Heart right ventricle (tissue), 16 donors: ENCODE measurements around the gene EPHA8. TPM values are rescaled to one million over a fixed set of nuclear protein-coding genes. Genes with fewer than 3 reads are reported as not detected.

Experiments
- ATAC-seq, 8 donors: fragments of 200-7000 bp; cut with Tn5 transposase; one replicate each; pipeline ENCODE4 v1.9.1; 2020; ENCODE audit warnings: mild to moderate bottlenecking in 8 of 8, moderate library complexity in 8 of 8, moderate number of reproducible peaks in 1 of 8
- DNase-seq, 2 donors: peaks; one replicate each; pipeline ENCODE4 v3.0.0-alpha.2; 2020
- H3K27ac ChIP-seq, 10 donors: fragments of 200-600 bp; sonication (generic) in 2 of 10; one replicate each; pipeline versions ENCODE4 v1.5.0 to v1.8.0; 2020 to 2022; ENCODE audit warnings: mild to moderate bottlenecking in 3 of 10
- H3K27me3 ChIP-seq, 7 donors: fragments of 200-600 bp; one replicate each; pipeline ENCODE4 v1.8.0; 2021 to 2022; ENCODE audit warnings: mild to moderate bottlenecking in 2 of 7
- H3K36me3 ChIP-seq, 9 donors: fragments of 200-600 bp; sonication (generic) in 1 of 9; one replicate each; pipeline versions ENCODE4 v1.5.0 to v1.8.0; 2020 to 2022; ENCODE audit warnings: mild to moderate bottlenecking in 2 of 9
- H3K4me1 ChIP-seq, 9 donors: fragments of 200-600 bp; sonication (generic) in 1 of 9; one replicate each; pipeline versions ENCODE4 v1.5.0 to v1.8.0; 2020 to 2022; ENCODE audit warnings: mild to moderate bottlenecking in 4 of 9
- H3K4me3 ChIP-seq, 10 donors: fragments of 200-600 bp; sonication (generic) in 2 of 10; one replicate each; pipeline versions ENCODE4 v1.5.0 to v1.8.0; 2020 to 2022; ENCODE audit warnings: mild to moderate bottlenecking in 7 of 10, moderate library complexity in 2 of 10
- H3K9me3 ChIP-seq, 11 donors: fragments of 200-600 bp in 10 of 11; sonication (generic) in 2 of 11; one replicate each; pipeline versions ENCODE4 v1.5.0 to v1.8.0; 2013 to 2022; ENCODE audit warnings: mild to moderate bottlenecking in 2 of 11, control low read depth in 1 of 11, moderate library complexity in 1 of 11
- CTCF ChIP-seq, 9 donors: fragments of 200-600 bp; sonication (generic) in 2 of 9; IDR thresholded peaks; one replicate each; pipeline versions ENCODE4 v1.5.0 to v1.8.0; 2021 to 2022; ENCODE audit warnings: antibody characterized with exemption in 9 of 9, mild to moderate bottlenecking in 5 of 9, moderate library complexity in 1 of 9
- WGBS, 2 donors: extraction: QIAGEN DNeasy Blood & Tissue Kit; methylation state at CpG; one replicate each; pipeline ENCODE4 v1.1.7; 2013; ENCODE audit warnings: inconsistent platforms in 1 of 2; 5-methylcytosine and 5-hydroxymethylcytosine counted together
- intact Hi-C, 10 donors: fragments of 100-400 bp; cut with DNase I; formaldehyde crosslinking; loops; one replicate each; pipeline versions ENCODE4 v1.11.1 to v1.14.2; 2022
- polyA plus RNA-seq, 2 donors: library from polyadenylated mRNA; stranded (reverse); fragments of 200-250 nt; gene quantifications; one replicate each; pipeline ENCODE4 v1.2.3, GENCODE V29; 2013
- total RNA-seq, 10 donors: library from RNA; stranded (reverse); fragmentation: NEBNext Ultra II Directional in 3 of 10; extraction: Animal tissue kit (Norgen Biotek cat#: 25700) in 3 of 10; gene quantifications; one replicate each; pipeline versions ENCODE4 v1.2.1 to v1.2.4, GENCODE V29; 2021 to 2023
- donor health status: Arrhythmogenic right ventricular cardiomyopathy.
- donor health status: ischemic (EF 13 %, LVEDD 7.1; RV severe dilation, severe dysfunction).
- donor health status: healthy with polysubstance abuse.
- donor health status: DM: no; HTN: yes; CAD: no.
- donor health status: DM: no; HTN: no; CAD: no.
- donor health status: ischemic (EF 25% LVEDD 6.9; RV normal size, moderate dysfunction).
- donor health status: ischemic (EF 25% LVEDD 5.7; RV mildly dilated, moderate dysfunction).
- donor health status: healthy.
- donor health status: DM: yes; HTN: yes; CAD: no.
- donor health status: Ischemic cardiomyopathy.
- donor health status: ischemic (EF 35%, LVEDD 5.7; RV mildly dilated, moderate dysfunction).
- donor health status: nonischemic (EF 11% LVEDD 7.7; RV severe dilation, severe dysfunction).
- donor health status: DM: yes; HTN: yes; CAD: no.
- donor health status: PGD.
- donor health status: ischemic (EF 29% LVEDD 5.4; RV normal size, mild dysfunction).
- donor health status: nonischemic (EF 23%, LVEDD 6.1; RV moderate dilation, normal function).

Gene EPHA8
- total and polyA plus RNA-seq, 12 donors: 0.12 to 0.30 TPM; not detected in 10

- Histone ChIP-seq H3K27me3 (peaks cover 0 to 88% (median 67%) of the 10 kb centered on the region in 7 donors), H3K4me1 (no peaks in the 10 kb centered on the region), H3K9me3 (no peaks in the 10 kb centered on the region), H3K4me3 (no peak overlapping the region), H3K27ac (no peak overlapping the region), H3K36me3 (no peaks in the 10 kb centered on the region)
- no peak for ATAC-seq
- DNase-seq: no peak
- TF ChIP-seq CTCF (IDR thresholded peaks at IDR 0.05): no peak
- 45 to 50% methylated on average over 12 of the region's 12 CpGs for WGBS, 2 donors
- intact Hi-C loops: no loop called here
Observed at GRCh38 chr1:22612671-22613571, 49.6 kb downstream of the EPHA8 start.

- no peak overlapping the region for H3K27ac ChIP-seq
- WGBS, 2 donors: 62 to 66% methylated on average over 5 of the region's 5 CpGs
- TF ChIP-seq CTCF (IDR thresholded peaks at IDR 0.05): no peak
- H3K27me3 ChIP-seq: peaks cover 0 to 89% (median 69%) of the 10 kb centered on the region in 7 donors
- ATAC-seq: no peak
- no peaks in the 10 kb centered on the region for H3K9me3 ChIP-seq
- H3K36me3 ChIP-seq: no peaks in the 10 kb centered on the region
- no peaks in the 10 kb centered on the region for H3K4me1 ChIP-seq
- H3K4me3 ChIP-seq: no peak overlapping the region
- DNase-seq: no peak
- intact Hi-C loops: no loop called here
Observed at GRCh38 chr1:22613572-22613918, 50.3 kb downstream of the EPHA8 start.

GRCh38 chr1:22613951-22614350, 50.7 kb downstream of the EPHA8 start:
- intact Hi-C loops: no loop called here
- 46 to 62% methylated on average over 12 of the region's 12 CpGs for WGBS, 2 donors
- TF ChIP-seq CTCF (IDR thresholded peaks at IDR 0.05): no peak
- Histone ChIP-seq H3K9me3 (no peaks in the 10 kb centered on the region), H3K4me1 (no peaks in the 10 kb centered on the region), H3K36me3 (no peaks in the 10 kb centered on the region), H3K4me3 (no peak overlapping the region), H3K27me3 (peaks cover 0 to 89% (median 69%) of the 10 kb centered on the region in 7 donors), H3K27ac (no peak overlapping the region)
- no peak for ATAC-seq
- DNase-seq: no peak

GRCh38 chr1:22615886-22616285, 52.6 kb downstream of the EPHA8 start:
- H3K9me3 ChIP-seq: no peaks in the 10 kb centered on the region
- no peaks in the 10 kb centered on the region for H3K36me3 ChIP-seq
- peaks cover 0 to 92% (median 71%) of the 10 kb centered on the region in 7 donors for H3K27me3 ChIP-seq
- no peak for TF ChIP-seq CTCF (IDR thresholded peaks at IDR 0.05)
- WGBS, 2 donors: 69 to 78% methylated on average over 2 of the region's 2 CpGs
- no peak for DNase-seq
- no peaks in the 10 kb centered on the region for H3K4me1 ChIP-seq
- intact Hi-C loops: no loop called here
- no peak overlapping the region for H3K27ac ChIP-seq
- no peak overlapping the region for H3K4me3 ChIP-seq
- ATAC-seq: no peak
